H9 (cell line): ENCODE data around the gene ADAMTS5. TPM values are rescaled to one million over a fixed set of nuclear protein-coding genes. Genes with fewer than 3 reads are reported as not detected.

Source experiments
- DNase-seq: peaks from one replicate; pipeline ENCODE4 v3.0.0-alpha.2; 2017
- H2AFZ ChIP-seq: one replicate; pipeline ENCODE4 v1.6.1; 2013; ENCODE audit warnings: mild to moderate bottlenecking, low read length, control low read depth, moderate library complexity
- H2AK5ac ChIP-seq: 2 replicates; pipeline ENCODE4 v1.6.1; 2013; ENCODE audit warnings: low read length, control low read depth, mixed read lengths; ENCODE audit not compliant: insufficient read length
- H2BK120ac ChIP-seq: one replicate; pipeline ENCODE4 v1.6.1; 2013; ENCODE audit warnings: low read depth, mild to moderate bottlenecking, low read length, control low read depth, inconsistent platforms; ENCODE audit not compliant: poor library complexity, severe bottlenecking
- H2BK12ac ChIP-seq: 2 replicates; pipeline ENCODE4 v1.6.1; 2013; ENCODE audit warnings: low read length, control low read depth, mixed read lengths, low read depth; ENCODE audit not compliant: insufficient read length
- H2BK15ac ChIP-seq: 2 replicates; pipeline ENCODE4 v1.6.1; 2013; ENCODE audit warnings: low read depth, low read length, control low read depth
- H2BK20ac ChIP-seq: one replicate; pipeline ENCODE4 v1.6.1; 2013; ENCODE audit warnings: low read depth, mild to moderate bottlenecking, low read length, control low read depth, inconsistent platforms; ENCODE audit not compliant: poor library complexity, severe bottlenecking
- H2BK5ac ChIP-seq: 2 replicates; pipeline ENCODE4 v1.6.1; 2013; ENCODE audit warnings: low read length, control low read depth, mixed read lengths; ENCODE audit not compliant: insufficient read length
- H3K14ac ChIP-seq: 2 replicates; pipeline ENCODE4 v1.6.1; 2013; ENCODE audit warnings: low read length, control low read depth; ENCODE audit not compliant: insufficient read depth
- H3K18ac ChIP-seq: 2 replicates; pipeline ENCODE4 v1.6.1; 2013; ENCODE audit warnings: low read depth, mild to moderate bottlenecking, mixed read lengths, low read length, control low read depth; ENCODE audit not compliant: insufficient read length
- H3K23ac ChIP-seq: 2 replicates; pipeline ENCODE4 v1.6.1; 2013; ENCODE audit warnings: low read length, control low read depth, mixed read lengths, low read depth; ENCODE audit not compliant: insufficient read length
- H3K23me2 ChIP-seq: 2 replicates; pipeline ENCODE4 v1.6.1; 2013; ENCODE audit warnings: low read depth, mild to moderate bottlenecking, mixed read lengths, low read length, control low read depth; ENCODE audit not compliant: insufficient read length, poor library complexity, severe bottlenecking
- H3K27ac ChIP-seq: 2 replicates; pipeline ENCODE4 v1.5.1; 2013; ENCODE audit warnings: low read length, control low read depth, mixed read lengths, low read depth; ENCODE audit not compliant: insufficient read length
- H3K27me3 ChIP-seq: 2 replicates; pipeline ENCODE4 v1.6.1; 2013; ENCODE audit warnings: low read length, control low read depth, inconsistent platforms; ENCODE audit not compliant: insufficient read depth
- H3K4ac ChIP-seq: 2 replicates; pipeline ENCODE4 v1.6.1; 2013; ENCODE audit warnings: low read depth, mild to moderate bottlenecking, control low read depth, inconsistent platforms, low read length, moderate library complexity
- H3K4me1 ChIP-seq: 2 replicates; pipeline ENCODE4 v1.6.1; 2013; ENCODE audit warnings: low read length, control low read depth, inconsistent platforms; ENCODE audit not compliant: insufficient read depth
- H3K4me2 ChIP-seq: 2 replicates; pipeline ENCODE4 v1.6.1; 2013; ENCODE audit warnings: low read length, control low read depth, mixed read lengths; ENCODE audit not compliant: insufficient read length, insufficient read depth
- H3K56ac ChIP-seq: 2 replicates; pipeline ENCODE4 v1.6.1; 2013; ENCODE audit warnings: low read depth, mild to moderate bottlenecking, mixed read lengths, low read length, control low read depth; ENCODE audit not compliant: insufficient read length
- H3K79me1 ChIP-seq: 2 replicates; pipeline ENCODE4 v1.6.1; 2013; ENCODE audit warnings: low read depth, mild to moderate bottlenecking, moderate library complexity, low read length, control low read depth, inconsistent platforms; ENCODE audit not compliant: insufficient read depth, poor library complexity, severe bottlenecking
- H3K79me2 ChIP-seq: 2 replicates; pipeline ENCODE4 v1.6.1; 2013; ENCODE audit warnings: low read length, control low read depth, inconsistent platforms; ENCODE audit not compliant: insufficient read depth
- H3K9ac ChIP-seq: 2 replicates; pipeline ENCODE4 v1.6.1; 2013; ENCODE audit warnings: low read length, control low read depth, mixed read lengths; ENCODE audit not compliant: insufficient read length; ENCODE audit errors: extremely low read depth
- H3K9me3 ChIP-seq: one replicate; pipeline ENCODE4 v1.6.1; 2013; ENCODE audit warnings: low read depth, low read length, inconsistent platforms; ENCODE audit not compliant: control insufficient read depth
- H3T11ph ChIP-seq: one replicate; pipeline ENCODE4 v1.6.1; 2013; ENCODE audit warnings: mild to moderate bottlenecking, low read length, control low read depth, inconsistent platforms
- H4K20me1 ChIP-seq: one replicate; pipeline ENCODE4 v1.6.1; 2013; ENCODE audit not compliant: control insufficient read depth, insufficient read length, insufficient read depth
- H4K5ac ChIP-seq: 2 replicates; pipeline ENCODE4 v1.6.1; 2013; ENCODE audit warnings: low read depth, mild to moderate bottlenecking, mixed read lengths, low read length, control low read depth; ENCODE audit not compliant: insufficient read length
- H4K8ac ChIP-seq: replicated peaks from 2 replicates; pipeline ENCODE4 v1.6.1; 2013; ENCODE audit warnings: low read length, control low read depth, mixed read lengths, low read depth; ENCODE audit not compliant: insufficient read length
- H4K91ac ChIP-seq: 2 replicates; pipeline ENCODE4 v1.6.1; 2013; ENCODE audit warnings: low read depth, mild to moderate bottlenecking, moderate library complexity, mixed read lengths, low read length, control low read depth; ENCODE audit not compliant: insufficient read length
- H3K27ac Mint-ChIP-seq, 3 experiments: 2 replicates in 2 of 3; 3 replicates in 1 of 3; pipeline ENCODE4 v1.8.0; 2020 to 2021; ENCODE audit warnings: mixed read lengths in 3 of 3, mild to moderate bottlenecking in 1 of 3, moderate library complexity in 1 of 3
- H3K27me3 Mint-ChIP-seq: 2 replicates; pipeline ENCODE4 v1.8.0; 2021; ENCODE audit warnings: low read depth, mild to moderate bottlenecking, moderate library complexity, mixed read lengths
- H3K36me3 Mint-ChIP-seq, 3 experiments: 2 replicates in 2 of 3; 3 replicates in 1 of 3; pipeline ENCODE4 v1.8.0; 2020 to 2021; ENCODE audit warnings: low read depth in 3 of 3, mixed read lengths in 3 of 3; ENCODE audit not compliant: insufficient read depth in 1 of 3
- H3K4me1 Mint-ChIP-seq, 2 experiments: 2 replicates each; pipeline ENCODE4 v1.8.0; 2020; ENCODE audit warnings: mixed read lengths in 2 of 2
- H3K4me3 Mint-ChIP-seq, 2 experiments: 2 replicates in 1 of 2; 3 replicates in 1 of 2; pipeline ENCODE4 v1.8.0; 2020 to 2021; ENCODE audit warnings: mild to moderate bottlenecking in 2 of 2, mixed read lengths in 2 of 2, moderate library complexity in 1 of 2
- H3K9me3 Mint-ChIP-seq, 2 experiments: 2 replicates in 1 of 2; 3 replicates in 1 of 2; pipeline ENCODE4 v1.8.0; 2020; ENCODE audit warnings: mild to moderate bottlenecking in 2 of 2, mixed read lengths in 2 of 2, moderate library complexity in 1 of 2
- total RNA-seq: library from RNA; stranded (reverse); gene quantifications from 2 replicates; pipeline ENCODE4 v1.2.1, GENCODE V29; 2021
- TF ChIP-seq, protein P1 (sequence below): fragments of 200-600 bp; sonication (generic); conservative IDR thresholded peaks from 3 replicates; pipeline ENCODE4 v1.8.0; 2021; ENCODE audit warnings: antibody characterized with exemption, mild to moderate bottlenecking

ADAMTS5 gene
- total RNA-seq, 1 experiment from 2014 or later = 0.90 TPM

GRCh38 chr21:26888256-26888655 is 78.6 kb downstream of the ADAMTS5 start:
- Histone ChIP-seq H2BK120ac (no peak overlapping the region), H2AK5ac (no peak overlapping the region), H3T11ph (no peak overlapping the region), H3K23ac (no peak overlapping the region), H2BK15ac (no peak overlapping the region), H2BK20ac (no peak overlapping the region), H3K4me2 (no peak overlapping the region), H3K4ac (no peak overlapping the region), H3K9me3 (no peaks in the 10 kb centered on the region), H4K8ac (no peak overlapping the region), H3K23me2 (no peaks in the 10 kb centered on the region), H2BK12ac (no peak overlapping the region), H4K91ac (no peak overlapping the region), H3K79me1 (no peaks in the 10 kb centered on the region), H3K27ac (no peak overlapping the region), H2AFZ (no peak overlapping the region), H3K14ac (no peak overlapping the region), H3K27me3 (no peaks in the 10 kb centered on the region), H2BK5ac (no peak overlapping the region), H4K20me1 (no peaks in the 10 kb centered on the region), H3K9ac (no peak overlapping the region), H3K4me1 (no peaks in the 10 kb centered on the region), H3K56ac (no peak overlapping the region), H3K18ac (no peak overlapping the region), H4K5ac (no peak overlapping the region), H3K79me2 (no peaks in the 10 kb centered on the region)
- no peak for DNase-seq
- TF ChIP-seq, protein P1, sequence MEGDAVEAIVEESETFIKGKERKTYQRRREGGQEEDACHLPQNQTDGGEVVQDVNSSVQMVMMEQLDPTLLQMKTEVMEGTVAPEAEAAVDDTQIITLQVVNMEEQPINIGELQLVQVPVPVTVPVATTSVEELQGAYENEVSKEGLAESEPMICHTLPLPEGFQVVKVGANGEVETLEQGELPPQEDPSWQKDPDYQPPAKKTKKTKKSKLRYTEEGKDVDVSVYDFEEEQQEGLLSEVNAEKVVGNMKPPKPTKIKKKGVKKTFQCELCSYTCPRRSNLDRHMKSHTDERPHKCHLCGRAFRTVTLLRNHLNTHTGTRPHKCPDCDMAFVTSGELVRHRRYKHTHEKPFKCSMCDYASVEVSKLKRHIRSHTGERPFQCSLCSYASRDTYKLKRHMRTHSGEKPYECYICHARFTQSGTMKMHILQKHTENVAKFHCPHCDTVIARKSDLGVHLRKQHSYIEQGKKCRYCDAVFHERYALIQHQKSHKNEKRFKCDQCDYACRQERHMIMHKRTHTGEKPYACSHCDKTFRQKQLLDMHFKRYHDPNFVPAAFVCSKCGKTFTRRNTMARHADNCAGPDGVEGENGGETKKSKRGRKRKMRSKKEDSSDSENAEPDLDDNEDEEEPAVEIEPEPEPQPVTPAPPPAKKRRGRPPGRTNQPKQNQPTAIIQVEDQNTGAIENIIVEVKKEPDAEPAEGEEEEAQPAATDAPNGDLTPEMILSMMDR = no peak
- Mint-ChIP-seq H3K4me3 (no peak overlapping the region), H3K4me1 (peaks cover 0 to 3% of the 10 kb centered on the region in 2 experiments; a peak in 2 of 4 replicates), H3K36me3 (no peaks in the 10 kb centered on the region), H3K9me3 (no peaks in the 10 kb centered on the region), H3K27me3 (no peaks in the 10 kb centered on the region), H3K27ac (no peak overlapping the region)
